SKM-1 (cell line): ENCODE measurements around the gene ACTN4.

Source experiments
- DNase-seq: peaks from one replicate; lab custom pipeline; 2025; ENCODE audit not compliant: unreplicated experiment; lab: John Stamatoyannopoulos, UW

Gene ACTN4

GRCh38 chr19:38722947-38723605, 75.6 kb downstream of the ACTN4 start:
- DNase-seq = no peak

GRCh38 chr19:38723606-38723965, 76.1 kb downstream of the ACTN4 start:
- DNase-seq = no peak

GRCh38 chr19:38723990-38724854, 76.8 kb downstream of the ACTN4 start:
- no peak for DNase-seq

- DNase-seq = no peak
Measured at GRCh38 chr19:38725469-38726283, 78.2 kb downstream of the ACTN4 start.

GRCh38 chr19:38726284-38726673, 78.8 kb downstream of the ACTN4 start:
- DNase-seq = no peak

GRCh38 chr19:38726761-38727301, 79.4 kb downstream of the ACTN4 start:
- DNase-seq = no peak

GRCh38 chr19:38727306-38727867, 79.9 kb downstream of the ACTN4 start:
- no peak for DNase-seq

GRCh38 chr19:38727868-38728660, 80.6 kb downstream of the ACTN4 start:
- no peak for DNase-seq

GRCh38 chr19:38728752-38729541, 81.5 kb downstream of the ACTN4 start:
- no peak for DNase-seq

GRCh38 chr19:38729653-38730469, 82.4 kb downstream of the ACTN4 start:
- DNase-seq = no peak

GRCh38 chr19:38730470-38730730, 83.0 kb downstream of the ACTN4 start:
- DNase-seq = no peak

- DNase-seq = no peak
Measured at GRCh38 chr19:38730731-38731589, 83.5 kb downstream of the ACTN4 start.

- no peak for DNase-seq
Measured at GRCh38 chr19:38731654-38732301, 84.3 kb downstream of the ACTN4 start.

- DNase-seq = no peak
Measured at GRCh38 chr19:38733241-38733492, 85.7 kb downstream of the ACTN4 start.

- DNase-seq = no peak
Measured at GRCh38 chr19:38733493-38734175, 86.2 kb downstream of the ACTN4 start.

GRCh38 chr19:38734176-38734425, 86.7 kb downstream of the ACTN4 start:
- DNase-seq = no peak

GRCh38 chr19:38734426-38735256, 87.2 kb downstream of the ACTN4 start:
- DNase-seq = peak; percentile 42
